MM.1S (cell line): Measurements from ENCODE around the gene HBA2.
"Not testable (repeated sequence)": the region's sequence is repeated elsewhere in the genome, so short reads cannot be mapped to it uniquely, and the experiment has no call there.

Experiments used
- DNase-seq: peaks from one replicate; pipeline ENCODE4 v3.0.0-alpha.2; 2015
- H2AFZ ChIP-seq: fragments of 300-600 bp; sonication (generic); 2 replicates; pipeline ENCODE4 v1.6.0; 2016; ENCODE audit warnings: antibody characterized with exemption, low read length
- H3F3A ChIP-seq: fragments of 300-600 bp; sonication (generic); 2 replicates; pipeline ENCODE4 v1.6.1; 2016; ENCODE audit warnings: mild to moderate bottlenecking, antibody characterized with exemption, low read length, moderate library complexity, mixed read lengths; ENCODE audit not compliant: insufficient read depth
- H3K27ac ChIP-seq: fragments of 300-600 bp; sonication (generic); 2 replicates; pipeline ENCODE4 v1.5.1; 2016; ENCODE audit warnings: mild to moderate bottlenecking, low read length
- H3K27me3 ChIP-seq: fragments of 300-600 bp; sonication (generic); replicated peaks from 2 replicates; pipeline ENCODE4 v1.6.0; 2016; ENCODE audit warnings: low read length; ENCODE audit not compliant: insufficient read depth
- H3K36me3 ChIP-seq: fragments of 300-600 bp; sonication (generic); replicated peaks from 2 replicates; pipeline ENCODE4 v1.6.1; 2016; ENCODE audit warnings: mild to moderate bottlenecking, low read length, mixed read lengths; ENCODE audit not compliant: insufficient read depth
- H3K4me1 ChIP-seq: fragments of 300-600 bp; sonication (generic); 2 replicates; pipeline ENCODE4 v1.6.1; 2016; ENCODE audit warnings: low read length, mixed read lengths
- H3K4me2 ChIP-seq: fragments of 300-600 bp; sonication (generic); 2 replicates; pipeline ENCODE4 v1.6.0; 2016; ENCODE audit warnings: low read depth, low read length
- H3K4me3 ChIP-seq: fragments of 300-600 bp; sonication (generic); 2 replicates; pipeline ENCODE4 v1.5.1; 2016; ENCODE audit warnings: low read length, mixed read lengths
- H3K79me2 ChIP-seq: fragments of 300-600 bp; sonication (generic); 2 replicates; pipeline ENCODE4 v1.6.1; 2016; ENCODE audit warnings: mixed run types, low read length, mixed read lengths
- H3K9ac ChIP-seq: fragments of 300-600 bp; sonication (generic); 2 replicates; pipeline ENCODE4 v1.6.1; 2016; ENCODE audit warnings: low read length, mixed read lengths
- H3K9me2 ChIP-seq: fragments of 300-600 bp; sonication (generic); replicated peaks from 2 replicates; pipeline ENCODE4 v1.6.1; 2016; ENCODE audit warnings: mild to moderate bottlenecking, low read length, mixed read lengths; ENCODE audit not compliant: insufficient read depth
- H3K9me3 ChIP-seq: fragments of 300-600 bp; sonication (generic); replicated peaks from 2 replicates; pipeline ENCODE4 v1.6.1; 2016; ENCODE audit warnings: mild to moderate bottlenecking, low read length, mixed read lengths; ENCODE audit not compliant: insufficient read depth
- H4K20me1 ChIP-seq: fragments of 300-600 bp; sonication (generic); 2 replicates; pipeline ENCODE4 v1.6.1; 2016; ENCODE audit warnings: mild to moderate bottlenecking, low read length, moderate library complexity, mixed read lengths; ENCODE audit not compliant: insufficient read depth
- CTCF ChIP-seq: fragments of 300-600 bp; sonication (generic); IDR thresholded peaks from 2 replicates; pipeline ENCODE4 v1.5.1; 2016; ENCODE audit warnings: antibody characterized with exemption, low read length, mixed read lengths
- EZH2 ChIP-seq: fragments of 300-600 bp; sonication (generic); optimal IDR thresholded peaks from 2 replicates; pipeline ENCODE3; 2017; ENCODE audit warnings: low read depth, mild to moderate bottlenecking, antibody characterized with exemption, low read length, mixed read lengths
- EZH2phosphoT487 ChIP-seq: fragments of 300-600 bp; sonication (generic); IDR thresholded peaks from 2 replicates; pipeline ENCODE4 v1.6.1; 2018; ENCODE audit warnings: antibody characterized with exemption, low read length

Gene HBA2

GRCh38 chr16:176477-177382 lies 4.1 kb downstream of the HBA2 start, which contains the start of gene HBA1:
TSS of gene HBA1 (plus strand) at chr16:176680. CDS start at chr16:176717, 37 bp downstream.
- H3K4me3 ChIP-seq, H3K9me2 ChIP-seq, H3K9ac ChIP-seq, H3K36me3 ChIP-seq, DNase-seq, H4K20me1 ChIP-seq, H3K79me2 ChIP-seq, H3K9me3 ChIP-seq, H3K4me2 ChIP-seq, H3K4me1 ChIP-seq, H3K27ac ChIP-seq, H2AFZ ChIP-seq, H3F3A ChIP-seq: not testable (repeated sequence)
- peaks cover 29% of the 10 kb centered on the region for H3K27me3 ChIP-seq

GRCh38 chr16:177394-177822 lies 4.7 kb downstream of the HBA2 start:
- no peak for DNase-seq

GRCh38 chr16:177981-178667 lies 5.4 kb downstream of the HBA2 start:
- Histone ChIP-seq H3K9ac (no peak overlapping the region), H3K4me2 (no peak overlapping the region), H2AFZ (no peak overlapping the region), H3F3A (no peaks in the 10 kb centered on the region), H3K36me3 (no peaks in the 10 kb centered on the region), H3K4me3 (no peak overlapping the region), H3K9me3 (no peaks in the 10 kb centered on the region), H3K4me1 (0 out of 2 replicates have a peak, but pooled peaks cover 6% of the 10 kb centered on the region), H3K9me2 (no peaks in the 10 kb centered on the region), H3K27ac (no peak overlapping the region), H3K79me2 (no peaks in the 10 kb centered on the region), H3K27me3 (peaks cover 27% of the 10 kb centered on the region), H4K20me1 (no peaks in the 10 kb centered on the region)
- TF ChIP-seq EZH2, result no peak
- TF ChIP-seq EZH2phosphoT487, result no peak
- TF ChIP-seq CTCF, result no peak
- DNase-seq, result no peak

More at GRCh38 chr16:177394-177822, 4.7 kb downstream of the HBA2 start:
- Histone ChIP-seq H3K27ac (no peak overlapping the region), H4K20me1 (no peaks in the 10 kb centered on the region), H3K9me3 (no peaks in the 10 kb centered on the region), H3K9me2 (no peaks in the 10 kb centered on the region), H3K27me3 (peaks cover 27% of the 10 kb centered on the region), H3F3A (no peaks in the 10 kb centered on the region), H3K4me2 (no peak overlapping the region), H3K4me3 (no peak overlapping the region), H3K4me1 (0 out of 2 replicates have a peak, but pooled peaks cover 6% of the 10 kb centered on the region), H2AFZ (no peak overlapping the region), H3K9ac (no peak overlapping the region), H3K79me2 (no peaks in the 10 kb centered on the region), H3K36me3 (no peaks in the 10 kb centered on the region)
- no peak for TF ChIP-seq EZH2
- TF ChIP-seq CTCF, result no peak
- no peak for TF ChIP-seq EZH2phosphoT487
